K562 treated with DMSO at 1 percent for 12 hours (cell line): ENCODE measurements around the gene FRMPD1. TPM values are rescaled to one million over a fixed set of nuclear protein-coding genes. Genes with fewer than 3 reads are reported as not detected.

Source experiments
- total RNA-seq: library from RNA; unstranded; fragments of 300-600 nt; gene quantifications from 2 replicates; pipeline ENCODE4 v1.2.3, GENCODE V29; 2022; ENCODE audit not compliant: insufficient read depth

Gene FRMPD1, protein sequence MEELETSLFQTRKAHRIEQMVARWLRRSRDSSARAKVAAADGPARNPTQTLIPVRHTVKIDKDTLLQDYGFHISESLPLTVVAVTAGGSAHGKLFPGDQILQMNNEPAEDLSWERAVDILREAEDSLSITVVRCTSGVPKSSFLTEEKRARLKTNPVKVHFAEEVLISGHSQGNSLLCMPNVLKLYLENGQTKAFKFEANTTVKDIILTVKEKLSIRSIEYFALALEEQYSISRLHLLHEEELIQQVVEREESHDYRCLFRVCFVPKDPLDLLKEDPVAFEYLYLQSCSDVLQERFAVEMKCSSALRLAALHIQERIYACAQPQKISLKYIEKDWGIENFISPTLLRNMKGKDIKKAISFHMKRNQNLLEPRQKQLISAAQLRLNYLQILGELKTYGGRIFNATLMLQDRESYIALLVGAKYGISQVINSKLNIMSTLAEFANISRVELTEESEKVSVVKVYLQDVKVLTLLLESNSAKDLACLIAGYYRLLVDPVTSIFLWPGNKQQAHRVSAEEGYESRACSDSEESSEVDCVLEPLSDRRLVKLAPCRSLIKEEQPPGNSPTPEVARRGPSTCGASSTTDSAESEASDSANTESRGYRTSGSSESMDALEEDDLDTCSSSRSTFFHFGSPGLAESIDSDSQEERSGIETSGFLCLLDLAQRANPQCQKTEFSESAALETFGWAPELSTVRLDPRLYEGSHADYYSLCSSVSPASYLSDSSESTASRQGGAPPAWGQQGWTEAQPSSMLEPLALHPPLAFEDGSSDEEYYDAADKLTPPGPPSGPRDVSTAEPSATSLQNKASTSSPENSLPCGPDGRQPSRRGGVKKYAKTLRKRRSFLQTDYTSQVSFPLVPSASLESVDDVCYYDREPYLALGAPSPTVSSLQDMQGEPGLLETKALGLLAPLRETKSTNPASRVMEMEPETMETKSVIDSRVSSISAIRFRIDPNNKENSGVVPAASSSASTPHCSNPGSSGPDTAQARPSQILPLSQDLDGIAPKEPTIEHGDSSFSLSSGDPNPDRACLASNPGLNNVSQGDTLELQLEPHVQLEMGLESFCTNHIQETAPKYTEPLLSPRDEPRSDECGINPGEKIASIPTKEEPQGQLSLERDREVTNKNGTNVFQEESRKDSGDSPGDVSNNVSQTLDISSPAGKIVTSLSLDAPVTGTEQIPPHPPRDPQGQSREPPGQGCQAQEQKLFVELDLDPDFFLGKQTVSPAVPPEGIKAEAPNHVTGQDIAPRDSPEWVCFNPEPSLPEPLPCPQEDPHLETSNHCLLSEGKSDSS (N-terminal part only)
- total RNA-seq = not detected in 2 replicates

GRCh38 chr9:37650873-37651768 lies at the start of gene FRMPD1:
TSS of gene FRMPD1 (plus strand) at chr9:37650954. CDS start at chr9:37692642, 41,688 bp downstream.

GRCh38 chr9:37753489-37754190 lies 102.9 kb downstream of the FRMPD1 start, which contains the start of gene TRMT10B:
TSS of gene TRMT10B (plus strand) at chr9:37753805. CDS start at chr9:37761932, 8,127 bp downstream.

GRCh38 chr9:37784616-37785483 lies 134.1 kb downstream of the FRMPD1 start, which contains the start of gene EXOSC3:
TSS of gene EXOSC3 (minus strand) at chr9:37785064. CDS start at chr9:37785044, 20 bp downstream.

Other genes with a start within 250 kb of the FRMPD1 start
- 188 and 198 TPM in 2 replicates for gene GRHPR, start 228.3 kb upstream of the FRMPD1 start, total RNA-seq
- 8.8 and 24.6 TPM in 2 replicates for gene ZBTB5, start 185.5 kb upstream of the FRMPD1 start, total RNA-seq
- gene POLR1E, start 165.0 kb upstream of the FRMPD1 start, total RNA-seq = 26.3 and 36.6 TPM in 2 replicates
- 6.6 and 10.7 TPM in 2 replicates for gene FBXO10, start 74.6 kb upstream of the FRMPD1 start, total RNA-seq
- 123 and 137 TPM in 2 replicates for gene TOMM5, start 58.4 kb upstream of the FRMPD1 start, total RNA-seq
- 2.6 and 7.6 TPM in 2 replicates for gene TRMT10B, start 102.9 kb downstream of the FRMPD1 start, total RNA-seq
- 37.1 and 48.1 TPM in 2 replicates for gene EXOSC3, start 134.1 kb downstream of the FRMPD1 start, total RNA-seq
- 8.5 and 25.1 TPM in 2 replicates for gene DCAF10, start 149.8 kb downstream of the FRMPD1 start, total RNA-seq